Measurements from ENCODE around the gene MRPL28.
"Not testable (repeated sequence)": the region's sequence is repeated elsewhere in the genome, so short reads cannot be mapped to it uniquely, and the experiment has no call there.

Gene MRPL28

DNA sequence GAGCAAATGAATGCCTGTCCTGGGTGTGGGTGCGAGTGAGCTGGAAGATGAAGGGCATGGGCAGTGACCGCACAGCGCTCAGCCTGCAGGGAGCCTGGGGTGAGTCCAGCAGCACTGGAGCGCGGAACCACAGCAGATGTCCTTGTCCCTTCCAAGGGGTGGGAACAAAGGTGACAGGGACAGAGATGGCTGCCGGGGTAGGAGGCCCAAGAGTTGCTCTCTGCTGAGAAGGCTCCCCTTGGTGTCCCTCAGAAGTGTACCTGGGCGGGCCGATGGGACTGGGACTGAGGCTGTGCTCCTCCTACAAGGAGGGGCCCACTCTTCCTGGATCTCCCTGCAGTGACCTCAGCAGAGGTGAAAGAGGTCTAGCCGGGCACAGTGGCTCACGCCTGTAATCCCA lies 19.0 kb upstream of the MRPL28 start:
- DNase-seq: no peak

DNA sequence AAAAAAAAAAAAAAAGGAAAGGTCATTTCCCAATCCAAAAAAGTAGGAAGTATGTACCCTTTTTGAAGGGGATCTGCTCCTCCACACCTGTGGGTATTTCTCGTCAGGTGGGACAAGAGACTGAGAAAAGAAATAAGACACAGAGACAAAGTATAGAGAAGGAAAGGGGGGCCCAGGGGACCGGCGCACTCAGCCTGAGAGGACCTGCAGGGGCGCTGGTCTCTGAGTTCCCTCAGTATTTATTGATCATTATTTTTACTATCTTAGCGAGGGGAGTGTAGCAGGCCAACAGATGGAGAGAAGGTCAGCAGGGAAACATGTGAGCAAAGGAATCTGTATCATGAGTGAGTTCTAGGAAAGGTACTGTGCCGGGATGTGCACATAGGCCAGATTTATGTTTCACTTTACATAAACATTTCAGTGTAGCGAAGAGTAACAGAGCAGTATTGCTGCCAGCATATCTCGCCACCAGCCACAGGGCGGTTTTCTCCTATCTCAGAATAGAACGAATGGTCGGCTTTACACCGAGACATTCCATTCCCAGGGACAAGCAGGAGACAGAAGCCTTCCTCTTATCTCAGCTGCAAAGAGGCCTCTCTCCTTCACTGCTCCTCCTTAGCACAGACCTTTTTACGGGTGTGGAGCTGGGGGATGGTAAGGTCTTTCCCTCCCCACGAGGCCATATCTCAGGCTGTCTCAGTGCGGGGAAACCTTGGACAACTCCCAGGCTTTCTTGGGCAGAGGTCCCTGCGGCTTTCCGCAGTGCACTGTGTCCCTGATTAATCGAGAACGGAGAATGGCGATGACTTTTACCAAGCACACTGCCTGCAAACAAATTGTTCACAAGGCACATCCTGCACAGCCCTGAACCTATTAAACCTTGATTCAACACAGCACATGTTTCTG lies 17.7 kb upstream of the MRPL28 start:
- DNase-seq: not testable (repeated sequence)

DNA sequence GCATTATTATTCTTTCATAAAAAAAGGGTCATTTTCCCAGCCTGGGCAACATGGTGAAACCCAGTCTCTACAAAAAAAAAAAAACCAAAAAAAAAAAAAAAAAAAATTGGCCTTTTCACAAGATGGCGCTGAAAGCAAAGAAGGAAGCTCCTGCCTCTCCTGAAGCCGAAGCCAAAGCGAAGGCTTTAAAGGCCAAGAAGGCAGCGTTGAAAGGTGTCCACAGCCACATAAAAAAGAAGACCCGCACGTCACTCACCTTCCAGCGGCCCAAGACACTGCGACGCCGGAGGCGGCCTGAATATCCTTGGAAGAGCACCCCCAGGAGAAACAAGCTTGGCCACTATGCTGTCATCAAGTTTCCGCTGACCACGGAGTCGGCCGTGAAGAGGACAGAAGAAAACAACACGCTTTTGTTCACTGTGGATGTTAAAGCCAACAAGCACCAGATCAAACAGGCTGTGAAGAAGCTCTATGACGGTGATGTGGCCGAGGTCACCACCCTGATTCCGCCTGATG lies 16.4 kb upstream of the MRPL28 start:
- DNase-seq: no peak

DNA sequence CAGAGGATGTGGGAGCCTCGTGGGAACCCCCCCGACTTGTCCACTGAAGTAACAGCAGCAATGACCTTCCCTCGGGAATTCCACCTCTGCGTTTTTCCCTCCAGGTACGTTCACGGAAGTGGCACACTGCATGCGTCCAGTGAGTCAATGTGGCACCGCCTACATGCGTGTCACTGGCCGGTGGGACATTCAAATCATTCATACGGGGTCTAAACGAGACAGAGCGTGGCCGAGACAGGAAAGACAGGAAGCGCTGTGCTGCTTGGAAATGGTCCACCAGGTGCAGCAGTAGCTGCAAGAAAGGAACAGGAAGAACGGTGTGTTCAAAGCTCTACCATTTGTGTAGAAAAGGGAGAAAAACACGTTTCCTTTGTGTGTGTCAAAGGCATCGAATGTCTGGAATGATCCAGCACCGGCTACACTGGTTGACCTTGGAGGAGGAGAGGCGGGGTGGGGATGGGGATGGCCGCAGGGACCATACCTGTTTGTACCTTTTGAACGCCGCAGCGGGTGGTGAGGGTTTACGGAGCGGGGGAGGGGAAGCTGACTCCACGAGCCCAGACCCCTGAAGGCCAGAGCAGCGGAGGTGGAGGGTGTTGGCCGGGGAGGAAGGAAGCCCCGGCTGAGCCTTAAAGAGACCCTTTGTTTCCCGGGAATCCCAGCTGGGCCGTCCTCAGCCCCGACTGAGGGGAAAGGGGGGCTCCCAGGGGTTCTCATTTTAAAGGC lies 13.2 kb upstream of the MRPL28 start:
- peak in 1 of 2 experiments; percentile 32 for DNase-seq

DNA sequence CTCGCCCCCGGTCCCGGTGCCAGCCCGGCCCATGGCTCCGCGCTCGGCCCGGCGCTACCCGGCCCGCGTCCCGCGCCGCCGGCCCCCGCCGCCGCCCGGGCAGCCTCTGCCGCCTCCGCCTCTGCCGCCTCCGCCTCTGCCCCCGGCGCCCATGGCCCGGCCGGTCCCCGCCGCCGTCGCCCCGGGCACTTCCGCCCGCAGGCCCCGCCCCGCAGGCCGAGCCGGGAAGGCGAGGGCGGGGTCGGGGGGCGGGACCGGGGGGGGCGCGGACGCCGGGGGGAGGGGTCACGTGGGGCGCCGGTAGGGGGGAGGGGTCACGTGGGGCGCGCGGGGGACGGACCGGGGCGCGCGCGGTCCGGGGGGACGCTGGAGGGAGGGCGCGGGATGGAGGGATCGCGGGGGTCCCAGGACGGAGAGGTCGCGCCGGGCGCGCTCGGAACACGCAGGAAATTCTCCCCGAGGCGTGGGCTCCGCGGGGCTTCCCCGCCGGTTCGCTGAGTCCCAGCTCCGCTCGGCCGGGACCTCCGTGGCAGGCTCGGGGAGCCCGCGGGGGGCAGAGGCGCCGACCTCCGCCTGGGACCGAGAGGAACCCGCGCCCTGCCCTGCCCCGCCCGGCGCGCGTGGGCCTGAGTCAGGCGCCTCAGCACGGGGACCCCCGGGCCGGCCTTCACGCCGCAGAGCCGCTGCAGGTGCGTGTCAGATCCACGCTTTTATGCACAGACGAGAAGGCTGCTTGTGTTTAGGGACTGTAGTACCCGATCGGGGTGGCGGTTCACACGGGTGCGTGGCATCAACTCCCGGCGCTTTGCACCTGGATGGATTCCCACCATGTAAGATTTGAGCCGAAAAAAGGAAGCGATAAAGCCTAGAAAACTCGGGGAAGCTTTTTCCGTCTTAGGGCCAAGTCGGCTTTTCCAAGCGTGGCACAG lies 11.7 kb upstream of the MRPL28 start, which contains the start of gene PGAP6:
Gene PGAP6 (minus strand): TSS at position 190 of the 929 bp plus-strand sequence. CDS start 157 bp downstream, at position 33.
- DNase-seq: peak in 1 of 2 experiments; percentile 82

DNA sequence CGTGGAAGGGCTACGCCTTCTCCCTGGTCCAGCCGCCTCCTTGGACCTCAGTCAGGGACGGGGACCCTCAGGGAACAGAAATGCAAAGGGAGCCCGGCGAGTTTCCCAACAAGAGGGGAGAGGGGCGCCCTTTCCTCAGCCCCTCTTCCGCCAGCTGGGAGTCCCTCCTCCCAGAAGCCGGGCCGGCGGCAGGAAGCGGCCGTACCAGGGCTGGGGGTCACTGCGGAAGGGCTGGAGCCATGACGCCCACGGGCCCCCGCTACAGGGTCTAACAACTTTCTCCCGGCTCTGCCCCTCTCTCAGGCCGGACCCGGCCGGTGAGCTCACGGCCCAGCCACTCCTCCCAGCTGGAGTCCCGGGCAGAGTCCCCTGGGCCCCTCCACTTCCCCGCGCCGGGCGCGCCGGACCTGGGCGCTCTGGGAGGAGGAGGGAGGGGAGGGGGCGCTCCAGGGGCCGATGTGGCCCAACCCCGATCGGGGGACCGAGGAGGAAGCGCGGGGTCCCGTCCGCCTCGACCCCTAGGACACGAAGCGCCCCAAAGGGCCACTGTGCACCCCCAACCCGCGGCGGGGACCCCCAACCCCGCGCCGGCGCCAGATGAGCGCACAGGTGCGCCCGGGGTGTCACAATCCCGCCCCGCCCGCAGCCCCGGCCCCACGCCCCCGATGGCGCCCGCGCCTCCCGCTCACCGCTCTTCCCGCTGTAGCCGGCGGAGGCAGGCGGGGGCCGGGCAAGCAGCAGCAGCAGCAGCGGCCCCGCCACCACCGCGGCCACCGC lies 10.9 kb upstream of the MRPL28 start:
- DNase-seq: no peak

DNA sequence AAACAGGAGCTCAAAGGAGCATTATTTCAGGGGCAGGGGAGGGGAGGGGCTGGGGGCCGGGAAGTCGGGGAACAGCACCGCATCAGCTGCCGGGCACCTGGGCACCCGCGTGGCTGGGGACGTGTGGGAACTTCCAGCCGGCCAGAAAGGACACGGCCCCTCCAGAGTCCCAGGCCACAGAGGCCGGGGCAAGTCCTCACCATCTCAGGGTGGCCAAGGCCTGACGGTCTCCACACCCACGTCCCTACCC lies 10.3 kb upstream of the MRPL28 start:
- no peak for DNase-seq

DNA sequence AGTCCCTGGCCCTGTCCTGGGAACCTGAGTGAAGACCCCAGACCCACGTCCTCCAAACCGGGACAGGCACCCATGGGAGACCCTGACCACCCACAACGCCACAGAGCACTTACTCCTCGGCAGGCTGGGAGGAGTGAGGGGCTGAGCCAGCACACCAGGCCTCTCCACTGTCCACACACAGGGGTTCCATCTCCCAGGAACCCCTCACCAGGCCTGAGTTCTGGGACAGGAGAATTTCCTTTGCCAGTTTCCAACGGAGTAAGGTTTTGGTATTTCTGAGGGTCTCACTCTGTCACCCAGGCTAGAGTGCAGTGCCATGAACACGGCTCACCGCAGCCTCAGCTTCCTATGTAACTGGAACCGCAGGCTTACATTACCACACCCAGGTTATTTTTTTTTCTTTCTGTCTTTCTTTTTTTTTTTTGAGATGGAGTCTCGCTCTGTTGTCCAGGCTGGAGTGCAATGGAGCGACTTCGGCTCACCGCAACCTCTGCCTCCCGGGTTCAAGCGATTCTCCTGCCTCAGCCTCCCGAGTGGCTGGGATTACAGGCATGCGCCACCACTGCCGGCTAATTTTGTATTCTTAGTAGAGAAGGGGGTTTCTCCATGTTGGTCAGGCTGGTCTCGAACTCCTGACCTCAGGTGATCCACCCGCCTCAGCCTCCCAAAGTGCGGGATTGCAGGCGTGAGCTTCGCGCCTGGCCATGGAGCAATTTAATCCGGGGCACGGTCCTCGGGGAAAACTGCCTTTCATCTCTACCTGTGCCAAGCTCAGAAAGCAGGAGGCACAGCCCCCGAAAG lies 9.8 kb upstream of the MRPL28 start:
- DNase-seq: no peak

DNA sequence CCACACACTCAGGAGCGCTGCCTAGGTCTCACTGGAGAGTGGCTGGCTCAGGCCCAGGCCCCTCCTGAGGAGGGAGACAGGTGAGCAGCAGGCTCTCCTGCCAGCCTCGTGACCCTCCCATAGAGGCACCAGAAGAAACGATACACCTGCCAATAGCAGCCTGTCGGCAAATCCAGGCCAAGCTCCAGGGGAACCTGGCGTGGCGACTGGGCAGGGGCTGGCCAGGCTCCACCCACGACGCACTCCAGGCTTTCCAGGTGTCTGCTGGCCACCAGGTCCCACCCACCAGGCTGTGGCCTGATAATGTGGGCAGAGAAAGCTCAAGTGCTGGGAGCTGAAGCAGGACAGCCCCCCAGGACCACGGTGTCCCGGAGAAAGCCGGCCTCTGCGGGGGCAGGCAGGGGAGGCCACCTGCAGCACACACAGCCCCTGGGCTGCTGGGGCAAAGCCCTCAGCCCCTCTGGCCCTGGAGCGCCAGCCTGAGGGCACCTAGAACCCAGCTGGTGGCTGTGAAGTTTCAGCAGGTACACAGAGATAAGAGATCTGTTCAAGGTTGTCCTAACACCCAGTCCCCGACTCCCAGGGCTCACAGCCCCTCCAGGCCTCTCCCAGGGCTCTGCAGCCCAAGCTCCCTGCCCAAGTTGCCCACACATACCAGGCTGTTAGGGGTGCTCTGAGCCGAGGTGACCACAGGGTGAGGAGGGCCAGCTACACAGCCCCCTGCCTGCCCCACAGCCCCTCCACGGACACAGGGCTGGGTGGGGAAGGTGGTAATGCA lies 9.0 kb upstream of the MRPL28 start:
- DNase-seq: peak; percentile 94 to 96

DNA sequence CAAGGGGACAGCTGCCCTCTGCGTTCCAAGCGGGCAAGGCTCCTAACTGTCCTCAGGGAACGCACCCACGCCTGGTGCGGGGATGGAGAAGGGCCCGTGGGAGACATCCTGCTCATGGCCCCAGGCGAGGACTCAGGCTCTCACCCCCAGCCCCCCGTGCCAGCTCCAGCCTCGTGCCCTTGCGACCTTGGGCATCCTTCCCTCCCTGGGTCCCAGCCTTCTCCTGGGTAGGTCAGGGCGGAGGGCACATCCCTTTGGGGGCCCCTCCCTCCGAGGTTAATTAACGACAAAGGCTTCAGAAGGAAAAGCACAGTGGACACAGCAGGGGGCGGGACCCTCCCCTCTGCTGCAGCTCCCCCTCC lies 8.5 kb upstream of the MRPL28 start:
- DNase-seq: no peak

DNA sequence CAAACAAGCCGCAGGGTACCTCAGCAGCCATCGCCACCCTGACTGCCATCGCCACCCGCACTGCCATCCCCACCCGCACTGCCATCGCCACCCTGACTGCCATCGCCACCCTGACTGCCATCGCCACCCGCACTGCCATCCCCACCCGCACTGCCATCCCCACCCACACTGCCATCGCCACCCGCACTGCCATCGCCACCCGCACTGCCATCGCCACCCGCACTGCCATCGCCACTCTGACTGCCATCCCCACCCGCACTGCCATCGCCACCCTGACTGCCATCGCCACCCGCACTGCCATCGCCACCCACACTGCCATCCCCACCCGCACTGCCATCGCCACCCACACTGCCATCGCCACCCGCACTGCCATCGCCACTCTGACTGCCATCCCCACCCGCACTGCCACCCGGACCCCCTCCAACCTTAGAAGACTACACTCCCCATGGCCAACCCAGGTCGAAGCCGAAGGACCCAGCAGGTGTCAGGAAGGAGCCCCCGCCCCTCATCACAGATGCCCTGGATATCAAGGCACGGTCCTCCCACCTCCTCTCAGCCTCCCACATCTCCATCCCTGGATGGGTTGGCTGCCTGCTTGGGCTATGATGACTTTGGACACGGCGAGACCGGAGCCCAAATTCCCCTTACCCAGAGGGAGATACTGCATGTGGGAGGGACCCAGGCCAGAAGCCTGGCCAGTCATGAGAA lies 7.9 kb upstream of the MRPL28 start:
- not testable (repeated sequence) for DNase-seq

DNA sequence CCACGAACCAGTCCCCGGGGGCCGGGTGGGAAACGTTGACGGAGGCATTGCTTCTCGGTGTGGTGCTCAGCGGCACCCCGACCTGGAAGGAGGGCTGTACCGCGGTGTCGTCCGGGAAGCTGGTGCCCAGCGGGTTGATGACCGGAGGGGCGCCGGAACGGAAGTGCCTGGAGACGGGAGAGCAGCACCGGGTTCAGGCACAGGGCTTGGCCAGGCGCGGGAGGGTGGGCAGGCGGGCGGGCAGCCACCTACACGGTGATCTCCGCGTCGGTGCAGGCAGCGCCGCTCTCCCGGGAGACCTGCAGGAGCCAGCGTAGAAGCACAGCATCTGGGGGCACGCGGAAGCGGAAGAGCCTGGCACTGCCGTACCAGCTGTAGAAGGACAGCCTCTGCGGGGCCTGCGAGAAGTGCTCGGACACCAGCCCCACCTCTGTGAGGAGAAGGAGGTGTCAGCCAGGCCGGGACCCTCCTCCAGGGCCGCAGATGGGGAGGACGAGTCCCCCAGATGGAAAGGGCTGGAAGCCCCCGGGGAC lies 7.1 kb upstream of the MRPL28 start:
- no peak for DNase-seq

DNA sequence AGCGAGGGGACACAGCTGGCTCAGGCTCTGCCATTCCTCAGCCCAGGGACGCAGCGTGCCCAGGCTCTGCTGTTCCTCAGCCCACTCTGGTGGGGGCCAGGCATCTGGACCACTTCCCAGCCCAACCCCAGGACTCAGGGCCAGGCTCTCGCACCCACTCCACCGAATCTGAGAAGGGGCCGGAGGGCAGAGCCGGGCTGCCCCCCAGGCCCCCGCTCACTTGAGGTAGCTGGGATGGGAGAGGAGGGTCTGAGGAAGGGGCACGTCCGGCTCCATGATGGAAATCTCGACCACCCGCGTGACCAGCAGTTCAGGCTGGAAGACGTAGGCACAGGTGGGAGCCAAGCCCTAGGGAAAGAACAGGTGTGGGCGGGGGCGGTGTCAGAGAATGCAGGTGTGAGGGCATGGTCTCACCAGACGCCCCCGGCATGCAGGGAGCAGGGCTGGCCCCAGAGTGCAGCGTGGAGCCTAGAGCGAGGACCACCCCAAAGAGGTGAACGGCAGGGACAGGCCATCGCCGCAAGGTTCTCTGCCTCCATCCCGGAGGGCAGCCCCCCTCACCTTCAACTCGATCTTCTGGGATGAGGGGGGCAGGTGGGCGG lies 6.6 kb upstream of the MRPL28 start:
- no peak for DNase-seq

DNA sequence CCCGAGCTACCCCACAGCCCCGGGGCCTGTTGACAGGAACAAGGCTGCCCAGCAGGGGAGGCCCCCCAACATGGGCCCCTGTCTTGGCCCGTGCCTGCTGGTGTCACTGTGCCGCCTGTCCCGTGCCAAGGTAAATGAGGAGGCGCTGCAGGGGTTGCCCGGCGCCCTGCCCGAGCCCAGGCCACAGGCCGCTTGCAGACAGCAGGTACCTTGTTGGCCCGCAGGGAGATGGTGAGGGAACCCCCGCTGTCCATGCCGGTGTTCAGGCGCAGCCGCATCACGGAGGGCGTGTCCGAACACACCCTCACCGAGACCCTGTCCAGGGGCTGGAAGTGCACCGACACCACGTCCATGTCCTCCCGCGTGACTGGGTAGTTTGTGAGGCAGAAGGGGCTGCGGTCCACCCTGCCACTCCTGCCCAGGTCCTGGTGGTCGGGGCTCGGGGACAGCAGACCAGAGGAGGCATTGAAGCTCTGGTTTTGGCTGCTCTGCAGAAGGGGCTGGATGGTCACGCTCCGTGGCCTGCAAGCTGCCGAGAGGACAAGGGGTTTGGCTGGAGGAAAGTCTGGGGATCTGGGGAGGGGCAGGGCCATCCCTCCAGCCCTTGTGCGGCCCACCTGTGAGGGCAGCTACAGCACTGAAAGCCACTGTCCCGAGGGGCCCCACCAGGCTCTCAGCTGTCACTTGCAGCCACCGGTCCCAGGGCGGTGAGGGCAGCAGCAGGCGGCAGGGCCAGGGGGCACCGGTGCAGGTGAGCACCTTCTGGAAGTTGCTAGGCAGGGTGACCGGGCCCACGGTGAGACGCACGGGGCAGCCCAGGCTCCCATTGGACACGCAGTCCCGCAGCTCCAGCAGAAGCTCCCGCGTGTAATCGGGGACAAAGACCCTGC lies 5.8 kb upstream of the MRPL28 start:
- no peak for DNase-seq

DNA sequence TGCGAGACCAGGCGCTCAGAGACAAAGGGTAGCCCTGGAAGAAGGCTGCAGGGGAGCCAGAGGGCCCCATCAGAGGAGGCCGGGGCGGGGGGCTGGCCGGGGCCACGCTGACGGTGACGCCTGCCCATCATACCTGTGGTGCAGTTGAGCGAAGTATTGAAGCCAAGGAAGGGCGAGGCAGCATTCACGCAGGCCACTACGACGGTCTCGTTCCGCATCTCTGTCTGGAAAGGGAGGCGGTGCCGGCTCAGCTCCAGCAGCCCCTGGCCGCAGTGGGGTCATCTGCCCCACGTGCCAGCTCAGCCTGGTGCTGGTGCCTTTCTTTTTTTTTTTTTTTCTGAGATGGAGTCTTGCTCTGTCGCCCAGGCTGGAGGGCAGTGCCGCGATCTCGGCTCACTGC lies 4.9 kb upstream of the MRPL28 start:
- no peak for DNase-seq

DNA sequence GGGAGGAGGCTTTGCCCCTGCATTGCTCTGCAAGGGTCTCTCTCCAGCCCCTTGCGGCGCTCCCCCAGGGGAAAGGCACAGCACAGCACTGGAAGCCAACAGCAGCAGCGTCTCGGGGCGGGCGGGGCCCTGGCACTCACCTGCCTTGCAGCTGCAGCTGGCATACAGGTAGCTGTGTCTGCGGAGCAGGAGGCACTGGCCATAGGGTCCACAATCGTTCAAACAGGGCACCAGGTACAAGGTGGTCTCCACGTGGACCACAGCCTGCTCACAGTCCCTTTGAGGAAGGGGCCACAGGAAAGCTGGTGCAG lies 4.2 kb upstream of the MRPL28 start:
- DNase-seq: no peak

DNA sequence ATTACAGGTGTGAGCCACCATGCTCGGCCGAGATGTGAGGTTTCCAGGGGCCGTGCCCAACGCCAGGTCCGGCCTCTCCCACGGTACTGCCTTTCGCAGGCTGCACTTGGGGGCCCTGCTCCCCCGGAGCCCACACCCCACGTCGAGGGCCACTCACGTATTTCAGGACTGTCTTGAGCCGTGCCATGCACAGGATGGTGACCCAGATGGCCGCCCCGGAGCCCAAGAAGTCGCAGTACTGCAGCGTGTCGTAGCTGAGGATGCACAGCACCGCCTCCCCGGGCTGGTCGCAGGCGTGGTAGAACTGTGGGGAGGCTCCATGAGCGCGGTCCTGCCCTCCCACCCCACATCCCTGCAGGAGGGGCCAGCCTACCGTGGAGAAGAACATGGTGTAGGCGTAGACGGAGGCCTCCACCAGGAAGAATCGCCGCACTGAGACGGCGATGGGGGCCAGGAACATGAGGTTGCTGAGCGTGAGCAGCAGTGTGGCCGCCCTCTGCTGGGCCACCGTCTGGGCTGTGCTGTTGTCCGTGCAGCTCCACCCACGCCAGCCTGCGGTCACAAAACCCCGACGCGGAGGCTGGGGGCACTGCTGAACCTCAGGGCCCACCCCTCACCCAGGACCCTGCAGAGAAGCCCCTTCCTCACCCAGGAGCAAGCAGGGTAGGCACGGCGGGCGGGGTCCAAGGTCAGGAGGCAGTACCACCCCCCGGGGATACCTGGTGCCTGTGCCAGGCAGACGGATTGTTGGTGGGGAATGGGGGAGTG lies 3.7 kb upstream of the MRPL28 start:
- DNase-seq: no peak
